HG03354 (cell line): ENCODE measurements around the gene ASB16.
A peak's percentile ranks its signal among the peaks of the same experiment; 100 is the strongest.

Source experiments
- ATAC-seq: cut with Tn5 transposase; IDR thresholded peaks from one replicate; pipeline ENCODE4 v1.9.1; 2021; ENCODE audit warnings: mild to moderate bottlenecking; ENCODE audit not compliant: unreplicated experiment, poor library complexity, severe bottlenecking

Gene ASB16

GRCh38 chr17:44186307-44187130 lies 16.0 kb downstream of the ASB16 start, which contains the start of gene TMUB2:
TMUB2 (plus strand) TSS chr17:44186972; CDS start chr17:44187709, 737 bp downstream.
- ATAC-seq = peak; percentile 84

- ATAC-seq = peak; percentile 55
Measured at GRCh38 chr17:44187131-44187899, 16.8 kb downstream of the ASB16 start.

GRCh38 chr17:44188576-44189403 lies 18.3 kb downstream of the ASB16 start:
- ATAC-seq = no peak

- ATAC-seq = no peak
Measured at GRCh38 chr17:44190481-44190880, 20.0 kb downstream of the ASB16 start.

- ATAC-seq = no peak
Measured at GRCh38 chr17:44191369-44191768, 20.9 kb downstream of the ASB16 start.

GRCh38 chr17:44191941-44192496 lies 21.5 kb downstream of the ASB16 start:
- no peak for ATAC-seq

GRCh38 chr17:44192750-44193149 lies 22.2 kb downstream of the ASB16 start:
- no peak for ATAC-seq

GRCh38 chr17:44193326-44194084 lies 23.0 kb downstream of the ASB16 start:
- ATAC-seq = no peak

- ATAC-seq = no peak
Measured at GRCh38 chr17:44197107-44197506, 26.6 kb downstream of the ASB16 start.

GRCh38 chr17:44197980-44198720 lies 27.6 kb downstream of the ASB16 start:
- no peak for ATAC-seq

- ATAC-seq = peak; percentile 19
Measured at GRCh38 chr17:44198721-44199552, 28.4 kb downstream of the ASB16 start.

GRCh38 chr17:44199553-44200477 lies 29.3 kb downstream of the ASB16 start, which contains the start of gene ATXN7L3:
ATXN7L3 (minus strand) TSS chr17:44199884; CDS start chr17:44198070, 1,814 bp downstream.
- peak; percentile 63 for ATAC-seq

- ATAC-seq = no peak
Measured at GRCh38 chr17:44200478-44201155, 30.1 kb downstream of the ASB16 start.

GRCh38 chr17:44202756-44203155 lies 32.3 kb downstream of the ASB16 start:
- ATAC-seq = no peak

GRCh38 chr17:44203731-44204440 lies 33.4 kb downstream of the ASB16 start:
- ATAC-seq = no peak
